SK-N-SH treated with all-trans-retinoic acid at 6 μM for 48 hours (cell line): ENCODE measurements around the gene NREP.

Experiments used
- ARNTL ChIP-seq: fragments of 450-650 bp; formaldehyde crosslinking; IDR thresholded peaks from 2 replicates; pipeline ENCODE4 v1.5.0; 2020; ENCODE audit warnings: low read depth, mild to moderate bottlenecking, moderate library complexity, borderline replicate concordance
- BACH2 ChIP-seq: fragments of 250-450 bp; sonication (Bioruptor Pico); IDR thresholded peaks from 2 replicates; pipeline ENCODE4 v1.9.0; 2021; ENCODE audit warnings: mild to moderate bottlenecking, borderline replicate concordance
- CREB5 ChIP-seq: fragments of 250-450 bp; sonication (Bioruptor Pico); IDR thresholded peaks from 2 replicates; pipeline ENCODE4 v1.5.1; 2020; ENCODE audit warnings: low read depth, mild to moderate bottlenecking, moderate library complexity
- CSDC2 ChIP-seq: fragments of 250-450 bp; sonication (Bioruptor Pico); IDR thresholded peaks from 2 replicates; pipeline ENCODE4 v1.5.0; 2020; ENCODE audit warnings: mild to moderate bottlenecking, moderate library complexity
- CSRNP3 ChIP-seq: fragments of 250-450 bp; sonication (Bioruptor Pico); IDR thresholded peaks from 2 replicates; pipeline ENCODE4 v1.5.1; 2021; ENCODE audit warnings: mild to moderate bottlenecking, moderate library complexity
- ISL1 ChIP-seq: fragments of 250-450 bp; sonication (Bioruptor Pico); IDR thresholded peaks from 2 replicates; pipeline ENCODE4 v2.1.2; 2022; ENCODE audit warnings: mild to moderate bottlenecking, moderate library complexity
- POU6F1 ChIP-seq: fragments of 250-450 bp; sonication (Bioruptor Pico); IDR thresholded peaks from 2 replicates; pipeline ENCODE4 v1.8.0; 2021; ENCODE audit warnings: low read depth, mild to moderate bottlenecking, moderate library complexity, borderline replicate concordance
- PPARA ChIP-seq: fragments of 250-450 bp; sonication (Bioruptor Pico); IDR thresholded peaks from 2 replicates; pipeline ENCODE4 v1.5.0; 2020; ENCODE audit warnings: mild to moderate bottlenecking, borderline replicate concordance
- RARB ChIP-seq: fragments of 250-450 bp; sonication (Bioruptor Pico); IDR thresholded peaks from 2 replicates; pipeline ENCODE4 v1.8.0; 2021; ENCODE audit warnings: mild to moderate bottlenecking, moderate library complexity
- TCF4 ChIP-seq: fragments of 250-450 bp; sonication (Bioruptor Pico); IDR thresholded peaks from 2 replicates; pipeline ENCODE4 v1.8.0; 2021; ENCODE audit warnings: mild to moderate bottlenecking, moderate library complexity, borderline replicate concordance
- ZC3H10 ChIP-seq: fragments of 250-450 bp; sonication (Bioruptor Pico); IDR thresholded peaks from 2 replicates; pipeline ENCODE4 v1.5.1; 2021; ENCODE audit warnings: mild to moderate bottlenecking, moderate library complexity
- ZFP3 ChIP-seq: fragments of 250-450 bp; sonication (Bioruptor Pico); IDR thresholded peaks from 2 replicates; pipeline ENCODE4 v1.5.0; 2020; ENCODE audit warnings: mild to moderate bottlenecking, moderate library complexity
- ZNF8 ChIP-seq: fragments of 450-650 bp; formaldehyde crosslinking; IDR thresholded peaks from 2 replicates; pipeline ENCODE4 v1.5.0; 2020; ENCODE audit warnings: mild to moderate bottlenecking, moderate library complexity
- TF ChIP-seq, protein P1 (sequence below): fragments of 250-450 bp; sonication (Bioruptor Pico); IDR thresholded peaks from 2 replicates; pipeline ENCODE4 v1.8.0; 2020; ENCODE audit warnings: mild to moderate bottlenecking, moderate library complexity, borderline replicate concordance

- TF ChIP-seq POU6F1 (CRISPR knock-in tag) (no peak), ZFP3 (CRISPR knock-in tag) (no peak), RARB (CRISPR knock-in tag) (no peak), CSDC2 (CRISPR knock-in tag) (no peak), ARNTL (no peak), CSRNP3 (CRISPR knock-in tag) (no peak), ZC3H10 (CRISPR knock-in tag) (no peak), ISL1 (no peak), CREB5 (CRISPR knock-in tag) (no peak), PPARA (CRISPR knock-in tag) (no peak), ZNF8 (no peak), BACH2 (CRISPR knock-in tag) (no peak), TCF4 (CRISPR knock-in tag) (no peak)
- TF ChIP-seq, protein P1, sequence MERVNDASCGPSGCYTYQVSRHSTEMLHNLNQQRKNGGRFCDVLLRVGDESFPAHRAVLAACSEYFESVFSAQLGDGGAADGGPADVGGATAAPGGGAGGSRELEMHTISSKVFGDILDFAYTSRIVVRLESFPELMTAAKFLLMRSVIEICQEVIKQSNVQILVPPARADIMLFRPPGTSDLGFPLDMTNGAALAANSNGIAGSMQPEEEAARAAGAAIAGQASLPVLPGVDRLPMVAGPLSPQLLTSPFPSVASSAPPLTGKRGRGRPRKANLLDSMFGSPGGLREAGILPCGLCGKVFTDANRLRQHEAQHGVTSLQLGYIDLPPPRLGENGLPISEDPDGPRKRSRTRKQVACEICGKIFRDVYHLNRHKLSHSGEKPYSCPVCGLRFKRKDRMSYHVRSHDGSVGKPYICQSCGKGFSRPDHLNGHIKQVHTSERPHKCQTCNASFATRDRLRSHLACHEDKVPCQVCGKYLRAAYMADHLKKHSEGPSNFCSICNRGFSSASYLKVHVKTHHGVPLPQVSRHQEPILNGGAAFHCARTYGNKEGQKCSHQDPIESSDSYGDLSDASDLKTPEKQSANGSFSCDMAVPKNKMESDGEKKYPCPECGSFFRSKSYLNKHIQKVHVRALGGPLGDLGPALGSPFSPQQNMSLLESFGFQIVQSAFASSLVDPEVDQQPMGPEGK (CRISPR knock-in tag), result no peak
Measured at GRCh38 chr5:111726986-111727385, 30.0 kb downstream of the NREP start.
